GM12892 (cell line): Measurements from ENCODE around the gene ACTL6B.

Experiments
- DNase-seq: peaks from one replicate; pipeline ENCODE4 v3.0.0; 2011; ENCODE audit not compliant: insufficient read length
- FAIRE-seq: peaks from 2 replicates; lab custom pipeline; 2011; peaks lifted over from hg19 to GRCh38; lab: Jason Lieb, UNC
- POLR2A ChIP-seq: IDR thresholded peaks from 2 replicates; pipeline ENCODE4 v1.6.1; 2011; ENCODE audit warnings: low read depth, low read length, control low read depth
- POLR2AphosphoS5 ChIP-seq: IDR thresholded peaks from 2 replicates; pipeline ENCODE4 v1.6.1; 2011; ENCODE audit warnings: low read depth, low read length, control low read depth
- TAF1 ChIP-seq: IDR thresholded peaks from 2 replicates; pipeline ENCODE4 v1.6.1; 2011; ENCODE audit warnings: low read depth, mild to moderate bottlenecking, control low read depth, low read length, borderline replicate concordance

The ACTL6B gene

GRCh38 chr7:100614308-100614861 is 41.9 kb downstream of the ACTL6B start:
- TF ChIP-seq POLR2AphosphoS5 (no peak), TAF1 (no peak), POLR2A (no peak)
- no peak for FAIRE-seq
- DNase-seq = no peak

- FAIRE-seq (no peak), DNase-seq (no peak)
- TF ChIP-seq POLR2AphosphoS5 (no peak), POLR2A (no peak)
Observed at GRCh38 chr7:100613412-100614175, 42.7 kb downstream of the ACTL6B start.

- peak; percentile 82 for FAIRE-seq
- TF ChIP-seq POLR2A (no peak), POLR2AphosphoS5 (no peak), TAF1 (no peak)
Observed at GRCh38 chr7:100612730-100613390, 43.4 kb downstream of the ACTL6B start.

GRCh38 chr7:100611983-100612729 is 44.1 kb downstream of the ACTL6B start, which contains the start of gene MOSPD3:
MOSPD3 (plus strand) TSS chr7:100612540; CDS start chr7:100612792, 252 bp downstream.
- peak; percentile 99 for DNase-seq
- peak; percentile 99 for FAIRE-seq
- TF ChIP-seq POLR2AphosphoS5 (peak; percentile 72), TAF1 (no peak)

More at GRCh38 chr7:100612730-100613390, 43.4 kb downstream of the ACTL6B start:
- DNase-seq = no peak

GRCh38 chr7:100609958-100610357 is 46.3 kb downstream of the ACTL6B start:
- no peak for FAIRE-seq
- DNase-seq = no peak
- TF ChIP-seq POLR2A (no peak), TAF1 (no peak), POLR2AphosphoS5 (no peak)

GRCh38 chr7:100607111-100607510 is 49.1 kb downstream of the ACTL6B start:
- TF ChIP-seq TAF1 = no peak
- no peak for FAIRE-seq

GRCh38 chr7:100606313-100606712 is 49.9 kb downstream of the ACTL6B start:
- FAIRE-seq (no peak), DNase-seq (no peak)
- TF ChIP-seq POLR2A (no peak), TAF1 (no peak), POLR2AphosphoS5 (no peak)

More at GRCh38 chr7:100607111-100607510, 49.1 kb downstream of the ACTL6B start:
- no peak for DNase-seq

- FAIRE-seq (no peak), DNase-seq (no peak)
- TF ChIP-seq POLR2A (no peak), POLR2AphosphoS5 (no peak), TAF1 (no peak)
Observed at GRCh38 chr7:100604976-100605911, 51.0 kb downstream of the ACTL6B start.

GRCh38 chr7:100604028-100604975 is 51.9 kb downstream of the ACTL6B start:
- TF ChIP-seq TAF1 (no peak), POLR2A (no peak), POLR2AphosphoS5 (no peak)
- FAIRE-seq (peak; percentile 30), DNase-seq (peak; percentile 96)

GRCh38 chr7:100603726-100604027 is 52.6 kb downstream of the ACTL6B start:
- FAIRE-seq (no peak), DNase-seq (no peak)
- TF ChIP-seq POLR2AphosphoS5 (no peak), POLR2A (no peak), TAF1 (no peak)
